ENCODE data around the gene RPS17.
"Not testable (repeated sequence)": the region's sequence is repeated elsewhere in the genome, so short reads cannot be mapped to it uniquely, and the experiment has no call there.

RPS17 gene

DNA sequence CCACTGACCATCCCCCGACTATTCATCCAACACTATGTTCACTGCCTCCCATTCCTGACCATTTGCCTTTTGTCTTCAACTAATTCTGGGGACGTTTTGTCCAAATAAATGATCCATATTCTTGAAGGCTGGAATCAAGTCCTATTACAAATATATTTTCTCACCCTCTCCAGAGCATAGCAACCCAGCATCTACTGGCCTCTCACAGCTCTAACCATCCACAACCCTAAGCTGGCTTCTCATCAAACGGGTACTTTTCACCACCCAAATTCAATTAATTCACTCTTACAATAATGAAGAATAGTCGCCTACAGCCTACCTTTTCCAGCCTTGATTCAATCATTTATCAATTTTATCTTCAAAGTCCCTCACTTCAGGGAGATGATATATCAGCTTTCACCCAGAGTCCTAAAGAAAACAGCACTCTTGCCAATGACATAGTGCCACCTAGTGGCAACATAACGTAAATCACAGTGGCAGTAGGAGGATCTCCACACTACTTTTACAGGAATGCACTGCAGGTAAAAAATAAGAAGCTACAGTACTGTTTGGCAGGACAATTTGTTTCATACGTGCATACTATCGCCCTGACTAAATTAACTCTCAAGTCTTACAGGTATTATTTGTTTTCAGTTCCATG is 37.4 kb downstream of the RPS17 start:
- H3K4me3 ChIP-seq (ENCODE audit: low read depth, low read length); DNase-seq (ENCODE audit: low read depth, low spot score); in situ Hi-C loops (cut with HindIII; ENCODE audit: low sequenced_read_pairs): not testable (repeated sequence)
- TF ChIP-seq, protein P1, sequence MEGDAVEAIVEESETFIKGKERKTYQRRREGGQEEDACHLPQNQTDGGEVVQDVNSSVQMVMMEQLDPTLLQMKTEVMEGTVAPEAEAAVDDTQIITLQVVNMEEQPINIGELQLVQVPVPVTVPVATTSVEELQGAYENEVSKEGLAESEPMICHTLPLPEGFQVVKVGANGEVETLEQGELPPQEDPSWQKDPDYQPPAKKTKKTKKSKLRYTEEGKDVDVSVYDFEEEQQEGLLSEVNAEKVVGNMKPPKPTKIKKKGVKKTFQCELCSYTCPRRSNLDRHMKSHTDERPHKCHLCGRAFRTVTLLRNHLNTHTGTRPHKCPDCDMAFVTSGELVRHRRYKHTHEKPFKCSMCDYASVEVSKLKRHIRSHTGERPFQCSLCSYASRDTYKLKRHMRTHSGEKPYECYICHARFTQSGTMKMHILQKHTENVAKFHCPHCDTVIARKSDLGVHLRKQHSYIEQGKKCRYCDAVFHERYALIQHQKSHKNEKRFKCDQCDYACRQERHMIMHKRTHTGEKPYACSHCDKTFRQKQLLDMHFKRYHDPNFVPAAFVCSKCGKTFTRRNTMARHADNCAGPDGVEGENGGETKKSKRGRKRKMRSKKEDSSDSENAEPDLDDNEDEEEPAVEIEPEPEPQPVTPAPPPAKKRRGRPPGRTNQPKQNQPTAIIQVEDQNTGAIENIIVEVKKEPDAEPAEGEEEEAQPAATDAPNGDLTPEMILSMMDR (IDR thresholded peaks at IDR 0.05; ENCODE audit: low read depth, low read length), result peak; percentile 4

DNA sequence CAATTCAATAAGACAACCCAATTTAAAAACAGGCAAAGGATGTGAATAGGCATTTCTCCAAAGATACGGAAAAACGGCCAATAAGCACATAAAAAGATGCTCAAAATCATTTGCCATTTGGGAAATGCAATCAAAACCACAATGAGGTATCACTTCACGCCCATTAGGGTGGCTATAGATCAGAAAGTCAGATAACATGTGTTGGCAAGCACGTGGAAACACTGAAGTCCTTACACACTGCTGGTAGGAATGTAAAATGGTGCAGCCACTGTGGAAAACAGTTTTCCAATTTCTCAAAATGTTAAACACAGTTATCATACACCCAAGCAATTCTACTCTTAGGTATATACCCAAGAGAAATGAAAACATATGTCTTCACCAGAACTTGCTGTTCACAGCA is 39.5 kb downstream of the RPS17 start:
- in situ Hi-C loops (cut with HindIII; ENCODE audit: low sequenced_read_pairs); H3K4me3 ChIP-seq (ENCODE audit: low read depth, low read length); DNase-seq (ENCODE audit: low read depth, low spot score): not testable (repeated sequence)

DNA sequence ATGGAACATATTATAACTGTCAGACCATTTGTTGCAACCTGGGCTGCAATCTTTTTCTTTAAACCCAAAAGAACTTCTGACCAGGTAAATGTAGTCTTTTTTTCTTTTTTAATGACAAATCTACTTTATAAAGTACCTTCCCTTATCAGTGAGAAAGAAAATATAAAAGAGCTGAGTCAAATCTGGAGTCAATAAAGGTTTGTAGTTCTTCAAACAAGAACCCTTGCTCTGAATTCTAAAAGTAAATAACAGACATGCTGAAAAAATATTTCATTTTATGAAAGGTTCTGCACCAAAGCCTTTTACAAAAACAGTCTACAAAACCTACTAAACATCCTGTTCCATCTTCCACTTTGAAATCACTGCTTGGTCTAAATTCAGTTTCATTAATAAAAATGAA is 42.3 kb downstream of the RPS17 start:
- H3K4me3 ChIP-seq (ENCODE audit: low read depth, low read length); DNase-seq (ENCODE audit: low read depth, low spot score); in situ Hi-C loops (cut with HindIII; ENCODE audit: low sequenced_read_pairs): not testable (repeated sequence)

DNA sequence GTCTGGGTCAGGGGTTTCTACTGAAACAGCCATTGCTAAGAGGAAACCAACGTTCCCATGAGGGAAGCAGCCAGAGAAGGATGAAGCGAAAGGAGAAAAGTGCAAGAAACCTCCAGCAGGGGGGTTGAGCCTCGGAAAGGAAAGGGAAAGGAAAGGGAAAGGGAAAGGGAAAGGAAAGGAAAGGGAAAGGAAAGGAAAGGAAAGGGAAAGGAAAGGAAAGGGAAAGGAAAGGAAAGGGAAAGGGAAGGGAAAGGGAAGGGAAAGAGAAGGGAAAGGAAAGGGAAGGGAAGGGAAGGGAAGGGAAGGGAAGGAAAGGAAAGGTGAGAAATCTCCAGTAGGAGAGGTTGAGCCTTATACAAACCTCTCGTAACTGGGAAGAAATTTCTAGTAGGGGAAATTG is 52.0 kb downstream of the RPS17 start:
- in situ Hi-C loops (cut with HindIII; ENCODE audit: low sequenced_read_pairs); DNase-seq (ENCODE audit: low read depth, low spot score); H3K4me3 ChIP-seq (ENCODE audit: low read depth, low read length): not testable (repeated sequence)
- TF ChIP-seq, protein P1 (IDR thresholded peaks at IDR 0.05; ENCODE audit: low read depth, low read length), result peak; percentile 18

DNA sequence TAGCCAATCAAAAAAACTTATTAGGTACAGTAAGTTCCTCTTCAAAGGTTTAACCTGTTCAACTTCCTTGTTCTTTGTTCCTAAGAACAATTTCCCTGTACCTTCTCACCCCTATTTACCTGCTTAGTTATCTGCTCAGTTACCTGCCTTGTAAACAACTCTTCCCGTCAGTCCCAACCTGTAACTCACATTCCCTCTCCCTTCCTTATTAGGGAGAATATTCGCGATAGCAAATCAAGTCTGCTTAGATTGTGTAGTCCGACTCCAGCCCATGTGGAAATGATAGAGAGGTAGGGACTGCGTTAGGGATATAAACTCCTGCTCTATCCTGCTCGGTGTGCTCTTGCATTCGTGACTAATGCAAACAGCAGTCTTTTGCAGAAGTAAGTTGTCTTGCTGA is 53.2 kb downstream of the RPS17 start:
- H3K4me3 ChIP-seq (ENCODE audit: low read depth, low read length); DNase-seq (ENCODE audit: low read depth, low spot score); in situ Hi-C loops (cut with HindIII; ENCODE audit: low sequenced_read_pairs): not testable (repeated sequence)
